NK-92 treated with Interleukin-12 subunit alpha and Interleukin-12 subunit beta, amount 100 ng/mL, for 24 hours (cell line): ENCODE data around the gene MTCL1.

Experiments
- DNase-seq: peaks from one replicate; lab custom pipeline; 2025; lab: John Stamatoyannopoulos, UW

The MTCL1 gene

DNA sequence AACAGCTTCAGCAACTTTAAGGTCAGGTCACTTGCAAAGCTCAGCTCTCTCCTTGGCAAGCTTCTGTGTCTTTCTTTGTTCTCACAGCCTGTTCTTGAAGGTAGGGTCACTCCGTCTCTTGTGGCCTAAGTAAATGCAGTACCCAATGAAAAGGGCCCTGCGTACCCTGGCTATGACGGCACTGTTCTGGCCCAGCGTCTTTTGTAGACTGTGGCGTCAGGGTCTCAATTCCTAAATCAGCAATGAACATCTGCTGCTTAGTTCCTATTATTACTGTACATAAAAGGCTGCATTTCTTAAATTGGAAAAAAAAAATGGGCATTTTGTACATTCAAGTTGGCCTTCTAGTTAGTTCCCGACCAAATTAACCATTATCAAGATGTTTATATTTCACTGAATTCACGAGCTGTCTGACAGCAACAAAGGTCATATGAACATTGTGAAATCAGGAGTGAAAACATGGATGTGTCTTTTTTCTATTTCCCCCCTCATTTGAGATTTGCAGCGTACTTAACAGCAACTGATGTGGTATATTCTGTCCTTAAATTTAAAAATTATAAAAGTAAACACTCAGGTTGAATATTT is 17.0 kb upstream of the MTCL1 start:
- DNase-seq = no peak

DNA sequence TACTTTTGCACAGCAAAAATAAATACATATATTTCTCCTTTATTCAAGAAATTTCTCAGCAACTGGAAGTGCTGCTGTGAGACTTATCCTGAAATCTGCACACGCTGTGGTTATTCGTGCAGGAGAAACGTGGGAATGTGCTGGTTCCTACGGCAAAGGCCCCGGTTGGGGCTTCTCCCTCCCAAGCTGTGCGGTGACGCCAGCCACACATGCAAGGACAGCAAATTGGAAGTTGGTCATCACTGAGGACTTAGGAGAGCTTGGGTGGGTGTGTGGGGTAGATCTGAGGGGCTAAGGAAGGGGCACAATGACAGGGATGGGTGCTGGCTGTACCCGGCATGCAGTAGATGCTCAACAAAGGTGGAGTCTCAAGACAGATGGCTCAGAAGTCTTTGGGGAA is 16.5 kb upstream of the MTCL1 start:
- no peak for DNase-seq

- no peak for DNase-seq
Observed at GRCh38 chr18:8689517-8689916, 15.8 kb upstream of the MTCL1 start.

- no peak for DNase-seq
Observed at GRCh38 chr18:8694891-8695290, 10.5 kb upstream of the MTCL1 start.

GRCh38 chr18:8695932-8696517 is 9.3 kb upstream of the MTCL1 start:
- no peak for DNase-seq

DNA sequence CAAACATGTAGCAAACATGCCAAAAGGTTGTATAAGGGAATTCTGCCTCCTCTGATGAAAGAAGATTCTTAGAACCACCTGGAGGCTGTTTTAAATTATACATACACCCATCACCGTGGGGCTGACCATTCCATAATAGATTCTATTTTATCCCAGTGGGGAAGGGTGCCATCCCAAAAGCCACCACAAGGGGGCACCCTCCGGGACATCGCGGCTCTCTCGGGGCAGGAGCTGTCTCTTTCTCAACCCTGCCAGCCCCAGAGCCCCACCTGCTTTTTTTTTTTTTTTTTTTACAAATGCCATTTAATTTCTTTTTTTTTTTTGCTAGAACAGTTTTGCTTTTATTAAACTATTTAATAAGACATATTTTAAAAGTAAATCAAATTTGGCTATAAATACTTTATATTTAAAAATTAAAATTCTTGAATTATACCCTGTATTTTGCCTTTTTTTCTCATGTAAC is 8.6 kb upstream of the MTCL1 start:
- DNase-seq = peak; percentile 1

DNA sequence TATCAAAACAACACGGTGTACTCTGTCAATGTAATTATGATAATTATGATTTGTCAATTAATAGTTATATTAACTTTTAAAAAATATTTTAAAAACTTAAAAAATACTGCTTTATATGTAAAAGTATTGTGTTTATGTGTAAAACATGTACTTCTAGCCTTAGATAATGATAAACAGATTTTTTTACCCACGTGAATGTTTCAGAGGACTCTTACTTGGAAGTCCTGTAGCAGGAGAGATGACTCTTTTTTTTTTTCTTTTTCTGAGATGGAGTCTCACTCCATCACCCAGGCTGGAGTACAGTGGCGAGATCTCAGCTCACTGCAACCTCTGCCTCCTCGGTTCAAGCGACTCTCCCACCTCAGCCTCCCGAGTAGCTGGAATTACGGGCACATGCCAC is 6.2 kb upstream of the MTCL1 start:
- DNase-seq = no peak

GRCh38 chr18:8699948-8700347 is 5.4 kb upstream of the MTCL1 start:
- DNase-seq = no peak

GRCh38 chr18:8701546-8702118 is 3.7 kb upstream of the MTCL1 start:
- DNase-seq = no peak

DNA sequence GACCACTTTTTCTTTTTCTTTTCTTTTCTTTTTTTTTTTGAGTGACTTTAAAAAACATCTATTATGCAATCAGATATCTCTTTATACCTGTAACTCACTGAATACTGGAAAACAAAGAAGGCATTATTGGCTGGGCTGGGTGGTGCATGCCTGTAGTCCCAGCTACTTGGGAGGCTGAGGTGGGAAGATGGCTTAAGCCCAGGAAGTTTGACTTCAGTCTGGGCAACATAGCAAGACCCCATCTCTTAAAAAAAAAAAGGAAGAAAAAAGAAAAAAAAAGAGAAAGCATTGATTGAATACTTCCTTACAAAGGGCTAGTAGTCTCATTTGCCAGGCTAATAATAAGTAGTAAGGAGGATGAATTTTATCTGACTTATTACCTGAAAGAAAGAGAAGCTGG is 2.7 kb upstream of the MTCL1 start:
- no peak for DNase-seq

DNA sequence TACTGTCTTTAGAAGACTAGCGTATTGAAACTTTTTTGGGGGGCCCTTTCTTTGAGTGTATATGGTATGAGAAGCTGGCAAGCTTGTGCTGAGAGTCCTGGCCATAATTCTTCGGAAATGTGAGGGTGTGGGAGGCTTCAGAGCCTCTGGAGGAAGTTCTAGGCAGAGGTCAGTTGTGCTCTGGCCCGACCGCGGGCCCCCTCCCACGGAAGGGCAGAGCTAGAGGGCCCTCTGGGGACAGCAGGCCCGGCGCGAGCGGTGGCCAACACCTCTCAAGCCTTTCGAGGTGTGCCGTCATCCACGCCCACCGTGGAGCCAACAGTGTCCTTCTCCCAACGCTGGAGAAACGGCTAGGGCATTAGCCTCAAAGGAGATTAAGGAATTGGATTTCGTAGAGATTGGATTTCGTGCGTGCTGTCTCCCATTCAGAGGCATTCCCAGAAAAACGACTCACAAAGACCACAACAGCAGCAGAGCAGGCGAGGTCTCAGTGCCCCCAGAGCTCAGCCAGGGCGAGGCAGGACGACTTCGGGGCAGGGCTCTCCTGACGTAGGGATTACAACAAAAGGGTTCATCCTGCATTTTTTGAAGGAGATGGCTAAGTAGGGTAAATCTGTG is 2.2 kb upstream of the MTCL1 start:
- no peak for DNase-seq

GRCh38 chr18:8703781-8704301 is 1.5 kb upstream of the MTCL1 start:
- DNase-seq = no peak

- no peak for DNase-seq
Observed at GRCh38 chr18:8704361-8705237, 757 bp upstream of the MTCL1 start.

- no peak for DNase-seq
Observed at GRCh38 chr18:8705961-8706790, 820 bp downstream of the MTCL1 start.

- no peak for DNase-seq
Observed at GRCh38 chr18:8706791-8707555, 1.6 kb downstream of the MTCL1 start.

DNA sequence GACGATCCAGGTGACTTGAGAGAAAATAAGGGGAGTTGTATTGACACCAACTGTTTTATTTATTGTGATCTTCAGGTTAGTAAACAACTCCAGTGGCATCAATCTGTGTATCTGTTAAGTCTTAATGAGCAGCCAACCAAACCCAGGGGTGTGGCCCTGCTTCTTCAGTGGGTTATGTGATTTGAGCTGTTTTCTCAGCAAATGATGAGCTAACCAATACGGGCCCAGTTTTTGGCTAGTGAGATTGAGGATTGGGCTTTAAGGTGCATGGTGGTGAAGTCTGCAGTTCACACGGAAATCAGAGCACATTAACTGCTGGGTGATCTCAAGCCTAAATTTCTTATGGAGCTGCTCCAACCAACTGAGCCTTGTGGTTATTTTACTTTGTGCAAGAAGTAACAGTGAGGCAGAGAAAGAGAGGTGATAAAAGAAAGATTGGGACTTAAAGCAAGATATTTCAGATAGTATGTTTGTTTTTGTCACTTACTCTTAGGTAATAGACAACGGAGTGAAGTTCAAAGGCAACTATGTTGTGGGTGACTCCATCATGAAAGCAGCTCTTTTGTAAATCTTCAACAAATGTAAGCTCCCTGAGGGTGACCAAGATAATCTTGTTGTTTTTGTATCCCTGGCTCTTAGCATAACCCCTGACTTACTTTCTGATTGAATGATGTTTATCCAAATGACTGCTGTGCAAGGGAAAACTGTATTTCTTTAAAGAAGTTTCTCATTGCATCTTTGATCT is 2.4 kb downstream of the MTCL1 start:
- DNase-seq = no peak

- DNase-seq = no peak
Observed at GRCh38 chr18:8708670-8709069, 3.3 kb downstream of the MTCL1 start.

DNA sequence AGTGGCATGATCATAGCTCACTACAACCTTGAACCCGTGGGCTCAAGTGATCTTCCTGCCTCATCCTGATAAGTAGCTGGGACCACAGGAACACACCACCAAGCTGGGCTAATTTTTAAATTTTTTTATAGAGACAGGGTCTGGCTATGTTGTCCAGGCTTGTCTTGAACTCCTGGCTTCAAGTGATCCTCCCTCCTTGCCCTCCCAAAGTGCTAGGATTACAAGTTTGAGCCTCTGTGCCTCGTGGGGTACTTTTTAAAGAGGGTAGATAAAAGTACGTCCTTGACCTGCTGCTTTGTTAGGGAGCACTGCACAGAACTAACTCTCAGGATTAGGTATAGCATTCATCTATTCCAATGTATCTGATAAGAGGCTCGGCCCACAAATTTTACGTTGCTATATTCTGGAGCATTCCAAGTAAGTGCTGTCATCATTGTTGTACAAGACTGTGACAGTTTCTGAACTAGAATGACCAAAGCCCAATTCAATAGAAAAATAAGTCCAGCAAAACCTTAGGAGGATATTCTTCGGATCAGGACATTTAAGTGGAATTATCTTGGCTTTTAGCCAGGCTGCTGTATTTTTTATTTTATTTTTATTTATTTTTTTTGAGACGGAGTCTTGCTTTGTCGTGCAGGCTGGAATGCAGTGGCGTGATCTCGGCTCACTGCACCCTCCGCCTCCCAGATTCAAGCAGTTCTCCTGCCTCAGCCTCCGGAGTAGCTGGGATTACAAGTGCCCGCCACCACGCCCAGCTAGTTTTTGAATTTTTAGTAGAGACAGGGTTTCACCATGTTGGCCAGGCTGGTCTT is 4.1 kb downstream of the MTCL1 start:
- DNase-seq = no peak

- no peak for DNase-seq
Observed at GRCh38 chr18:8711736-8712135, 6.4 kb downstream of the MTCL1 start.
